Testis (tissue), 2 donors: Measurements from ENCODE around the gene DPH2.

Experiments
- CTCF ChIP-seq, 3 experiments: fragments of 450-650 bp in 2 of 3; fragments of 200-600 bp in 1 of 3; sonication (generic) in 1 of 3; IDR thresholded peaks; one replicate each; pipeline ENCODE4 v1.5.1; 2016 to 2019; ENCODE audit warnings: antibody characterized with exemption in 3 of 3, mild to moderate bottlenecking in 2 of 3, moderate library complexity in 1 of 3
- POLR2A ChIP-seq: fragments of 450-650 bp; IDR thresholded peaks from one replicate; pipeline ENCODE4 v1.6.1; 2017; ENCODE audit warnings: antibody characterized with exemption, mild to moderate bottlenecking, moderate library complexity

GRCh38 chr1:43981636-43982035, 11.8 kb downstream of the DPH2 start:
- no peak for TF ChIP-seq CTCF (IDR thresholded peaks at IDR 0.05)
- no peak for TF ChIP-seq POLR2A
